ENCODE data around the gene DZIP1. TPM values are rescaled to one million over a fixed set of nuclear protein-coding genes. Genes with fewer than 3 reads are reported as not detected.

DZIP1 gene
- total RNA-seq, 3 donors from 2014 or later (not counting 1 experiment from before 2014, with no cell fraction given) = not detected

- DNase-seq = no peak
- H3K9me3 Mint-ChIP-seq = no peaks in the 10 kb centered on the region
- intact Hi-C loops (cut with micrococcal nuclease) = no loop called here
Measured at GRCh38 chr13:95684418-95684817, 39.9 kb upstream of the DZIP1 start.

GRCh38 chr13:95679722-95680121, 35.2 kb upstream of the DZIP1 start:
- DNase-seq (no peak), ATAC-seq (no peak)
- Mint-ChIP-seq H3K27me3 (ENCODE audit: low read depth in 2 of 2) (no peaks in the 10 kb centered on the region), H3K9me3 (no peaks in the 10 kb centered on the region), H3K27ac (peak overlapping the region in 1 of 2 donors; percentile 99), H3K36me3 (no peaks in the 10 kb centered on the region), H3K4me1 (peaks cover 60 to 79% of the 10 kb centered on the region in 2 donors), H3K4me3 (peak overlapping the region; percentile 18)
- no peaks in the 10 kb centered on the region for H3K36me3 ChIP-seq (ENCODE audit: control insufficient read depth, insufficient read depth, low read length)
- no peak overlapping the region for H3K4me3 ChIP-seq (ENCODE audit: low read length)
- peaks cover 13% of the 10 kb centered on the region for H3K4me1 ChIP-seq (ENCODE audit: control insufficient read depth, insufficient read depth, low read length)
- WGBS (ENCODE audit: insufficient coverage) = 71% methylated on average over 2 of the region's 2 CpGs
- no peak overlapping the region for H3K27ac ChIP-seq (ENCODE audit: low read length)
- no peaks in the 10 kb centered on the region for H3K27me3 ChIP-seq (ENCODE audit: control insufficient read depth, insufficient read depth, low read length)
- TF ChIP-seq CTCF (IDR thresholded peaks at IDR 0.05) = no peak
- H3K9me3 ChIP-seq (ENCODE audit: control insufficient read depth, insufficient read depth, low read length) = no peaks in the 10 kb centered on the region
- intact Hi-C loops (cut with micrococcal nuclease) = loop anchor here (5.0 to 10.0 kb wide), 3 partner anchors 115 to 1753 kb away; partner anchors contain the start of genes MBNL2 and RAP2A

More at GRCh38 chr13:95684418-95684817, 39.9 kb upstream of the DZIP1 start:
- H3K4me1 ChIP-seq (ENCODE audit: control insufficient read depth, insufficient read depth, low read length) = peaks cover 5% of the 10 kb centered on the region
- no peak for ATAC-seq
- Mint-ChIP-seq H3K27me3 (ENCODE audit: low read depth in 2 of 2) (no peaks in the 10 kb centered on the region), H3K27ac (peak overlapping the region in 1 of 2 donors; percentile 53), H3K4me1 (peaks cover 67 to 82% of the 10 kb centered on the region in 2 donors), H3K4me3 (no peak overlapping the region), H3K36me3 (no peaks in the 10 kb centered on the region)
- H3K9me3 ChIP-seq (ENCODE audit: control insufficient read depth, insufficient read depth, low read length) = peaks cover 3% of the 10 kb centered on the region
- no peaks in the 10 kb centered on the region for H3K36me3 ChIP-seq (ENCODE audit: control insufficient read depth, insufficient read depth, low read length)
- no peak overlapping the region for H3K4me3 ChIP-seq (ENCODE audit: low read length)
- no peaks in the 10 kb centered on the region for H3K27me3 ChIP-seq (ENCODE audit: control insufficient read depth, insufficient read depth, low read length)
- no peak for TF ChIP-seq CTCF (IDR thresholded peaks at IDR 0.05)
- no peak overlapping the region for H3K27ac ChIP-seq (ENCODE audit: low read length)
- 93% methylated on average over 2 of the region's 2 CpGs for WGBS (ENCODE audit: insufficient coverage)

GRCh38 chr13:95678967-95679366, 34.5 kb upstream of the DZIP1 start:
- peaks cover 12% of the 10 kb centered on the region for H3K4me1 ChIP-seq (ENCODE audit: control insufficient read depth, insufficient read depth, low read length)
- Mint-ChIP-seq H3K9me3 (no peaks in the 10 kb centered on the region), H3K4me3 (peak overlapping the region; percentile 99), H3K27me3 (ENCODE audit: low read depth in 2 of 2) (no peaks in the 10 kb centered on the region), H3K27ac (peak overlapping the region; percentile 95 to 99), H3K36me3 (no peaks in the 10 kb centered on the region), H3K4me1 (peaks cover 55 to 75% of the 10 kb centered on the region in 2 donors)
- H3K27me3 ChIP-seq (ENCODE audit: control insufficient read depth, insufficient read depth, low read length) = no peaks in the 10 kb centered on the region
- intact Hi-C loops (cut with micrococcal nuclease) = loop anchor here (5.0 to 10.0 kb wide), 3 partner anchors 116 to 1753 kb away; partner anchors contain the start of genes MBNL2 and RAP2A
- no peaks in the 10 kb centered on the region for H3K9me3 ChIP-seq (ENCODE audit: control insufficient read depth, insufficient read depth, low read length)
- WGBS (ENCODE audit: insufficient coverage) = 88% methylated on average over 4 of the region's 4 CpGs
- H3K36me3 ChIP-seq (ENCODE audit: control insufficient read depth, insufficient read depth, low read length) = no peaks in the 10 kb centered on the region
- H3K27ac ChIP-seq (ENCODE audit: low read length) = no peak overlapping the region
- H3K4me3 ChIP-seq (ENCODE audit: low read length) = no peak overlapping the region
- DNase-seq = peak in 1 of 2 donors; percentile 17
- no peak for TF ChIP-seq CTCF (IDR thresholded peaks at IDR 0.05)
- ATAC-seq = no peak

Data from natural killer cell (primary cell).